Neural progenitor cell (in vitro differentiated cells): ENCODE data around the gene TNFSF10. TPM values are rescaled to one million over a fixed set of nuclear protein-coding genes. Genes with fewer than 3 reads are reported as not detected.

Experiments
- DNase-seq: peaks from one replicate; pipeline ENCODE4 v3.0.0-alpha.2; 2016; ENCODE audit warnings: low spot score
- H2AFZ ChIP-seq: fragments of 200-600 bp; sonication (generic); replicated peaks from 2 replicates; pipeline ENCODE4 v1.6.1; 2016; ENCODE audit warnings: antibody characterized with exemption
- H3F3A ChIP-seq: fragments of 200-600 bp; sonication (generic); 2 replicates; pipeline ENCODE4 v1.6.1; 2016; ENCODE audit warnings: antibody characterized with exemption, low read depth
- H3K27ac ChIP-seq: fragments of 200-600 bp; sonication (generic); 2 replicates; pipeline ENCODE4 v1.5.1; 2016; ENCODE audit warnings: mild to moderate bottlenecking
- H3K27me3 ChIP-seq: fragments of 200-600 bp; sonication (generic); 2 replicates; pipeline ENCODE4 v1.6.1; 2016; ENCODE audit warnings: mild to moderate bottlenecking, moderate library complexity
- H3K36me3 ChIP-seq: fragments of 200-600 bp; sonication (generic); 2 replicates; pipeline ENCODE4 v1.5.1; 2016
- H3K4me1 ChIP-seq: fragments of 200-600 bp; sonication (generic); 2 replicates; pipeline ENCODE4 v1.6.1; 2016; ENCODE audit warnings: mixed run types
- H3K4me2 ChIP-seq: fragments of 200-600 bp; sonication (generic); 2 replicates; pipeline ENCODE4 v1.6.1; 2016
- H3K4me3 ChIP-seq: fragments of 200-600 bp; sonication (generic); 2 replicates; pipeline ENCODE4 v1.5.1; 2016
- H3K79me2 ChIP-seq: fragments of 200-600 bp; sonication (generic); 2 replicates; pipeline ENCODE4 v1.6.1; 2016; ENCODE audit warnings: low read depth
- H3K9ac ChIP-seq: fragments of 200-600 bp; sonication (generic); 2 replicates; pipeline ENCODE4 v1.6.1; 2016
- H3K9me3 ChIP-seq: fragments of 200-600 bp; sonication (generic); 2 replicates; pipeline ENCODE4 v1.5.1; 2016; ENCODE audit warnings: low read depth
- H4K20me1 ChIP-seq: fragments of 200-600 bp; sonication (generic); 2 replicates; pipeline ENCODE4 v1.6.1; 2016; ENCODE audit warnings: low read depth
- H3K27ac Mint-ChIP-seq: 3 replicates; pipeline ENCODE4 v1.8.0; 2021; ENCODE audit warnings: mixed read lengths
- H3K27me3 Mint-ChIP-seq: 2 replicates; pipeline ENCODE4 v1.8.0; 2022; ENCODE audit warnings: low read depth, mild to moderate bottlenecking, inconsistent platforms, moderate library complexity, mixed read lengths; ENCODE audit not compliant: insufficient read depth
- H3K36me3 Mint-ChIP-seq: 3 replicates; pipeline ENCODE4 v1.8.0; 2021; ENCODE audit warnings: mixed read lengths
- H3K4me1 Mint-ChIP-seq: 3 replicates; pipeline ENCODE4 v1.8.0; 2021; ENCODE audit warnings: mixed read lengths
- H3K4me3 Mint-ChIP-seq: 3 replicates; pipeline ENCODE4 v1.8.0; 2021; ENCODE audit warnings: mild to moderate bottlenecking, moderate library complexity, mixed read lengths
- H3K9me3 Mint-ChIP-seq: 3 replicates; pipeline ENCODE4 v1.8.0; 2020; ENCODE audit warnings: mixed read lengths
- EZH2 ChIP-seq: fragments of 200-600 bp; sonication (generic); IDR thresholded peaks from 2 replicates; pipeline ENCODE4 v1.6.1; 2017; ENCODE audit warnings: antibody characterized with exemption, mild to moderate bottlenecking, moderate library complexity
- EZH2phosphoT487 ChIP-seq: fragments of 200-600 bp; sonication (generic); IDR thresholded peaks from 2 replicates; pipeline ENCODE4 v1.6.1; 2017; ENCODE audit warnings: antibody characterized with exemption
- total RNA-seq: library from RNA; depleted of rRNA; stranded (reverse); fragments of >200 nt; gene quantifications from 2 replicates; pipeline ENCODE4 v1.2.3, GENCODE V29; 2015; ENCODE audit warnings: low replicate concordance
- TF ChIP-seq, protein P1 (sequence below): fragments of 200-600 bp; sonication (generic); IDR thresholded peaks from 2 replicates; pipeline ENCODE4 v1.5.1; 2017; ENCODE audit warnings: antibody characterized with exemption, mild to moderate bottlenecking

The TNFSF10 gene
- total RNA-seq, 1 donor from 2014 or later = not detected

- H3K4me1 Mint-ChIP-seq = no peaks in the 10 kb centered on the region
- H3K4me3 Mint-ChIP-seq = no peak overlapping the region
- no peak for TF ChIP-seq EZH2phosphoT487
- TF ChIP-seq, protein P1, sequence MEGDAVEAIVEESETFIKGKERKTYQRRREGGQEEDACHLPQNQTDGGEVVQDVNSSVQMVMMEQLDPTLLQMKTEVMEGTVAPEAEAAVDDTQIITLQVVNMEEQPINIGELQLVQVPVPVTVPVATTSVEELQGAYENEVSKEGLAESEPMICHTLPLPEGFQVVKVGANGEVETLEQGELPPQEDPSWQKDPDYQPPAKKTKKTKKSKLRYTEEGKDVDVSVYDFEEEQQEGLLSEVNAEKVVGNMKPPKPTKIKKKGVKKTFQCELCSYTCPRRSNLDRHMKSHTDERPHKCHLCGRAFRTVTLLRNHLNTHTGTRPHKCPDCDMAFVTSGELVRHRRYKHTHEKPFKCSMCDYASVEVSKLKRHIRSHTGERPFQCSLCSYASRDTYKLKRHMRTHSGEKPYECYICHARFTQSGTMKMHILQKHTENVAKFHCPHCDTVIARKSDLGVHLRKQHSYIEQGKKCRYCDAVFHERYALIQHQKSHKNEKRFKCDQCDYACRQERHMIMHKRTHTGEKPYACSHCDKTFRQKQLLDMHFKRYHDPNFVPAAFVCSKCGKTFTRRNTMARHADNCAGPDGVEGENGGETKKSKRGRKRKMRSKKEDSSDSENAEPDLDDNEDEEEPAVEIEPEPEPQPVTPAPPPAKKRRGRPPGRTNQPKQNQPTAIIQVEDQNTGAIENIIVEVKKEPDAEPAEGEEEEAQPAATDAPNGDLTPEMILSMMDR = no peak
- no peak for TF ChIP-seq EZH2
- H3K36me3 ChIP-seq = no peaks in the 10 kb centered on the region
- H3K9ac ChIP-seq = no peak overlapping the region
- DNase-seq = no peak
- H3K4me1 ChIP-seq = no peaks in the 10 kb centered on the region
- H3K9me3 Mint-ChIP-seq = no peaks in the 10 kb centered on the region
- H3K27me3 ChIP-seq = no peaks in the 10 kb centered on the region
- no peak overlapping the region for H3K27ac Mint-ChIP-seq
- H3K9me3 ChIP-seq = no peaks in the 10 kb centered on the region
- no peak overlapping the region for H3K27ac ChIP-seq
- no peaks in the 10 kb centered on the region for H3F3A ChIP-seq
- H3K36me3 Mint-ChIP-seq = no peaks in the 10 kb centered on the region
- no peaks in the 10 kb centered on the region for H4K20me1 ChIP-seq
- H3K4me3 ChIP-seq = no peak overlapping the region
- H3K79me2 ChIP-seq = no peaks in the 10 kb centered on the region
- no peak overlapping the region for H2AFZ ChIP-seq
- H3K27me3 Mint-ChIP-seq = peaks cover 4% of the 10 kb centered on the region
- H3K4me2 ChIP-seq = no peak overlapping the region
Observed at GRCh38 chr3:172513488-172513887, 9.7 kb downstream of the TNFSF10 start.

GRCh38 chr3:172511783-172512762 lies 11.2 kb downstream of the TNFSF10 start:
- no peak overlapping the region for H3K4me2 ChIP-seq
- no peak overlapping the region for H3K4me3 Mint-ChIP-seq
- no peaks in the 10 kb centered on the region for H3K79me2 ChIP-seq
- DNase-seq = no peak
- no peak overlapping the region for H3K9ac ChIP-seq
- H2AFZ ChIP-seq = peak overlapping the region; percentile 29
- no peaks in the 10 kb centered on the region for H3K36me3 Mint-ChIP-seq
- H3K36me3 ChIP-seq = no peaks in the 10 kb centered on the region
- H3K4me1 ChIP-seq = no peaks in the 10 kb centered on the region
- no peaks in the 10 kb centered on the region for H3K27me3 ChIP-seq
- H3K4me3 ChIP-seq = no peak overlapping the region
- no peaks in the 10 kb centered on the region for H3K9me3 Mint-ChIP-seq
- no peaks in the 10 kb centered on the region for H3K9me3 ChIP-seq
- H3K27ac Mint-ChIP-seq = no peak overlapping the region
- no peaks in the 10 kb centered on the region for H3F3A ChIP-seq
- TF ChIP-seq EZH2phosphoT487 (no peak), EZH2 (no peak)
- TF ChIP-seq, protein P1 = no peak
- H4K20me1 ChIP-seq = no peaks in the 10 kb centered on the region
- peaks cover 2% of the 10 kb centered on the region for H3K27me3 Mint-ChIP-seq
- H3K4me1 Mint-ChIP-seq = no peaks in the 10 kb centered on the region
- no peak overlapping the region for H3K27ac ChIP-seq

- H3K4me1 Mint-ChIP-seq = no peaks in the 10 kb centered on the region
- no peak for DNase-seq
Observed at GRCh38 chr3:172506094-172506493, 17.1 kb downstream of the TNFSF10 start.

DNA sequence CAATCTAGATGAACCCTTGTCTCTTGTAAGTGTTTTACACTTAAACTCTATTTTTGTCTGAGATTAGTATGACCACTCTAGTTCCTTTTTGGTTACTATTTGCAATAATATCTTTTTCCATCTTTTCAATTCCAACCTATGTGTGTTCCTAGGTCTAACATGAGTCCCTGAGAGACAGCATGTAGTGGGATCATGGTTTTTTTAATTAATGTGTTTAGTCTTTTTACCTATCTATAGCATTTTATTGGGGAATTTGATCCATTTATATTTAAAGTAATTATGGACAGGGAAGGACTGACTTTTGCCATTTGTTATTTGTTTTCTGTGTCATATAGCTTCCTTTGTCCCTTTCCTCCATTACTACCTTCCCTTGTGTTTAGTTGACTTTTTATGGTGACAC lies 21.7 kb downstream of the TNFSF10 start:
- Histone ChIP-seq H3K79me2 (no peaks in the 10 kb centered on the region), H3K27me3 (no peaks in the 10 kb centered on the region), H3K4me3 (no peak overlapping the region), H4K20me1 (no peaks in the 10 kb centered on the region), H3K9ac (no peak overlapping the region), H3K27ac (no peak overlapping the region), H3K36me3 (no peaks in the 10 kb centered on the region), H3F3A (no peaks in the 10 kb centered on the region), H3K4me2 (no peak overlapping the region), H2AFZ (no peak overlapping the region), H3K9me3 (no peaks in the 10 kb centered on the region), H3K4me1 (no peaks in the 10 kb centered on the region)
- Mint-ChIP-seq H3K4me1 (no peaks in the 10 kb centered on the region), H3K36me3 (no peaks in the 10 kb centered on the region), H3K27ac (no peak overlapping the region), H3K4me3 (no peak overlapping the region), H3K9me3 (no peaks in the 10 kb centered on the region), H3K27me3 (peaks cover 2% of the 10 kb centered on the region)
- TF ChIP-seq EZH2phosphoT487 (no peak), EZH2 (no peak)
- TF ChIP-seq, protein P1 = no peak
- DNase-seq = no peak

More at GRCh38 chr3:172506094-172506493, 17.1 kb downstream of the TNFSF10 start:
- Histone ChIP-seq H3K27ac (no peak overlapping the region), H3K9ac (no peak overlapping the region), H4K20me1 (no peaks in the 10 kb centered on the region), H2AFZ (no peak overlapping the region), H3K79me2 (no peaks in the 10 kb centered on the region), H3K4me2 (no peak overlapping the region), H3K4me1 (no peaks in the 10 kb centered on the region), H3K4me3 (no peak overlapping the region), H3K9me3 (no peaks in the 10 kb centered on the region), H3K27me3 (no peaks in the 10 kb centered on the region), H3F3A (no peaks in the 10 kb centered on the region), H3K36me3 (no peaks in the 10 kb centered on the region)
- Mint-ChIP-seq H3K4me3 (no peak overlapping the region), H3K27ac (no peak overlapping the region), H3K36me3 (no peaks in the 10 kb centered on the region), H3K27me3 (peaks cover 2% of the 10 kb centered on the region), H3K9me3 (no peaks in the 10 kb centered on the region)
- TF ChIP-seq EZH2 = no peak
